ENCODE results near the gene ZNF831. TPM values are rescaled to one million over a fixed set of nuclear protein-coding genes. Genes with fewer than 3 reads are reported as not detected.
A peak's percentile ranks its signal among the peaks of the same experiment; 100 is the strongest.

The ZNF831 gene
- polyA plus RNA-seq, 1 of the 3 experiments (the other 2 are of a cell fraction): not detected

DNA sequence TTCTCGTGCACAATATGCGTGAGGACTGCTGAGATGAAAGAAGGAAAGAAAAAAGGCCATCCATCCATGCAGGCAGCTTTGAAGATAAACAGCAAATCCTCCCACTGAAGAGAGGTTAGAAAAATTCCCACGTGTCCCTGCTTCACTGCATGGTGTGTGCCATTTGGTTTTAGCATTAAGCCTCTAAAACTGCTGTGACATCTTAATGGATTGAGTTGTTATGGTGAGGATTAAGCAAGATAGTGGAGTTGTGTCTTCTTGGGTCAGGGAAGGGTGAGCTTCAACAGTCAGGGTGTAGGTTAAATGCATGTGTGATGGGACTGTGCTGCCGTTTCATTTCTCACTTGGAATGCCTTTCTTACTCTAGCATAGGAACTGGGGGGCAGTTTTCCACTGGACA, 50.5 kb downstream of the ZNF831 start:
- DNase-seq: no peak
- WGBS (ENCODE audit: low lambda C conversion rate): 53% methylated on average over 3 of the region's 4 CpGs
- POLR2A ChIA-PET: no interaction called here

DNA sequence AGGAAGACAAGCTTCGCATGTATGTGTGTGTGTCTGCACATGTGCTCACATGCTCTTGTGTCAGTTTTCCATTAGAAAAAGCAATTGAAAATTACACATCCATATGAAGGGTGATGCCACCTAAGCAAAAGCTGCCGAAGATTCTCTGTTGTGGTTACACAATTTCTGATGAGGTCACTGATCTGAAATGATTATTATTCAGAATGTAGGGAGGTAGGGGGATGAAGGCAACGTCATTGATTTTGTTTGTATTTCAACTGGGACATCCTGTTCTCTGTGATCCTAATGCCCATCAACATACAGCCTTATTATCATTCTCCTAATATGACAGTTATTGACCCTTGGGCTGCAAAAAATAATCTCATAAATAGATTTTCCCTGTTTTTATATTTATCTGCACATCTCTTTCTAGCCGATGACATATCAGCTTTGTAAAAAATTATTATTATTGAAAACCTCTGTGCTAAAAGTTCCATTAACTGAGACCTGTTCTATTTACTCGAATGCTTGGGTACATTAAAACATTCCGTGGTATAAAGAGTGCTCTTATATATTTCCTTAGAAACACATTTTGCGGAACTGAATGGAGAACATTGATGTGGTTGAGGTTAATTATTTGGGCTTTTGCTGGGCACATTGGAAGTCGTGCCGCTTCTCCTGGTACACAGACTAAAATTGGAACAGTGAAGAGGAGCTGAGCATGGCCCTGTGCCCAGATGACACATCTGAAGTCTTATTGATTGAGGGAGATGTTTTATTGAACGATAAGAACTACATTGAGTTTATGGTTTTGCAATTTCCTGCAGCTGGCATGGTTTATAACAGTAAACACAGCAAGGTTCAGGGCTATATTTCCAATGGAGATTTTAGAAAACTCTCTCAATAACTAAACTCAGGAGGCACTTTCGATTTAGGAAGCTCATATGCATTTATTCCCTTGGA, 51.3 kb downstream of the ZNF831 start:
- Histone ChIP-seq H3K36me3 (replicated peaks in 1 of 2; ENCODE audit: control insufficient read depth in 1 of 2, insufficient read depth in 2 of 2, low read length in 1 of 2) (no peaks in the 10 kb centered on the region), H2AFZ (ENCODE audit: low read depth) (no peak overlapping the region), H3K9ac (no peak overlapping the region), H3K27ac (ENCODE audit: low read depth in 2 of 2, low read length in 1 of 2) (no peak overlapping the region), H3K27me3 (ENCODE audit: insufficient read depth) (no peaks in the 10 kb centered on the region; the same call in 1 of the 2 replicates), H3K4me2 (no peak overlapping the region), H3K4me3 (ENCODE audit: low read depth in 2 of 2, low read length in 1 of 2) (no peak overlapping the region), H3F3A (replicated peaks; ENCODE audit: insufficient read depth) (no peaks in the 10 kb centered on the region), H3K4me1 (ENCODE audit: control insufficient read depth in 1 of 2, insufficient read depth in 2 of 2, low read depth in 1 of 2, low read length in 1 of 2) (peaks cover 0 to 8% of the 10 kb centered on the region in 2 experiments; a peak in 1 of 4 replicates), H3K9me3 (no peaks in the 10 kb centered on the region), H4K20me1 (ENCODE audit: insufficient read depth) (no peaks in the 10 kb centered on the region), H3K79me2 (ENCODE audit: insufficient read depth) (no peaks in the 10 kb centered on the region), H3K9me2 (no peaks in the 10 kb centered on the region)
- ChIA-PET CTCF (interaction anchor here (0.6 to 3.1 kb wide), 6 partner anchors 8 to 351 kb away, joined by 3 to 19 read pairs (median 5); no protein-coding TSS in a partner anchor), POLR2A (no interaction called here)
- TF ChIP-seq, protein P1, sequence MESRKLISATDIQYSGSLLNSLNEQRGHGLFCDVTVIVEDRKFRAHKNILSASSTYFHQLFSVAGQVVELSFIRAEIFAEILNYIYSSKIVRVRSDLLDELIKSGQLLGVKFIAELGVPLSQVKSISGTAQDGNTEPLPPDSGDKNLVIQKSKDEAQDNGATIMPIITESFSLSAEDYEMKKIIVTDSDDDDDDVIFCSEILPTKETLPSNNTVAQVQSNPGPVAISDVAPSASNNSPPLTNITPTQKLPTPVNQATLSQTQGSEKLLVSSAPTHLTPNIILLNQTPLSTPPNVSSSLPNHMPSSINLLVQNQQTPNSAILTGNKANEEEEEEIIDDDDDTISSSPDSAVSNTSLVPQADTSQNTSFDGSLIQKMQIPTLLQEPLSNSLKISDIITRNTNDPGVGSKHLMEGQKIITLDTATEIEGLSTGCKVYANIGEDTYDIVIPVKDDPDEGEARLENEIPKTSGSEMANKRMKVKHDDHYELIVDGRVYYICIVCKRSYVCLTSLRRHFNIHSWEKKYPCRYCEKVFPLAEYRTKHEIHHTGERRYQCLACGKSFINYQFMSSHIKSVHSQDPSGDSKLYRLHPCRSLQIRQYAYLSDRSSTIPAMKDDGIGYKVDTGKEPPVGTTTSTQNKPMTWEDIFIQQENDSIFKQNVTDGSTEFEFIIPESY (IDR thresholded peaks at IDR 0.05; ENCODE audit: borderline replicate concordance, low read depth): no peak
- peak in 1 of 2 experiments; percentile 9; a peak in 1 of 4 replicates for TF ChIP-seq EP300 (IDR thresholded peaks at IDR 0.05; ENCODE audit: borderline replicate concordance in 1 of 2, low read depth in 1 of 2, low read length in 1 of 2)
- no peak for DNase-seq
- 44% methylated on average over 11 of the region's 11 CpGs for WGBS (ENCODE audit: low lambda C conversion rate)

More for the DNA sequence above, 50.5 kb downstream of the ZNF831 start:
- Histone ChIP-seq H2AFZ (ENCODE audit: low read depth) (no peak overlapping the region), H3K4me1 (ENCODE audit: control insufficient read depth in 1 of 2, insufficient read depth in 2 of 2, low read depth in 1 of 2, low read length in 1 of 2) (peaks cover 0 to 8% of the 10 kb centered on the region in 2 experiments; a peak in 1 of 4 replicates), H3K9me2 (no peaks in the 10 kb centered on the region), H3K27ac (ENCODE audit: low read depth in 2 of 2, low read length in 1 of 2) (no peak overlapping the region), H3K36me3 (replicated peaks in 1 of 2; ENCODE audit: control insufficient read depth in 1 of 2, insufficient read depth in 2 of 2, low read length in 1 of 2) (no peaks in the 10 kb centered on the region), H3F3A (replicated peaks; ENCODE audit: insufficient read depth) (no peaks in the 10 kb centered on the region), H3K27me3 (ENCODE audit: insufficient read depth) (no peaks in the 10 kb centered on the region; the same call in 1 of the 2 replicates), H3K4me2 (no peak overlapping the region), H4K20me1 (ENCODE audit: insufficient read depth) (no peaks in the 10 kb centered on the region), H3K79me2 (ENCODE audit: insufficient read depth) (no peaks in the 10 kb centered on the region), H3K9ac (no peak overlapping the region), H3K9me3 (no peaks in the 10 kb centered on the region), H3K4me3 (ENCODE audit: low read depth in 2 of 2, low read length in 1 of 2) (no peak overlapping the region)
- TF ChIP-seq RFX5 (IDR thresholded peaks at IDR 0.05; ENCODE audit: low read length) (no peak), EZH2phosphoT487 (IDR thresholded peaks at IDR 0.05; ENCODE audit: borderline replicate concordance, low read depth) (no peak), SIN3A (IDR thresholded peaks at IDR 0.05; ENCODE audit: borderline replicate concordance, low read depth, low read length) (no peak), SMC3 (IDR thresholded peaks at IDR 0.05; ENCODE audit: low read depth, low read length) (no peak)
- CTCF ChIA-PET: interaction anchor here (1.0 to 3.4 kb wide), 6 partner anchors 9 to 350 kb away, joined by 3 to 19 read pairs (median 7); no protein-coding TSS in a partner anchor
